WERI-Rb-1 (cell line): ENCODE measurements around the gene SLC25A18.

Experiments
- DNase-seq: peaks from one replicate; pipeline ENCODE4 v3.0.0-alpha.2; 2020
- H3K27ac ChIP-seq: fragments of 250-450 bp; sonication (Bioruptor Pico); 2 replicates; pipeline ENCODE4 v1.5.1; 2020; ENCODE audit warnings: mild to moderate bottlenecking, moderate library complexity
- H3K27me3 ChIP-seq: fragments of 250-450 bp; sonication (Bioruptor Pico); 2 replicates; pipeline ENCODE4 v1.5.1; 2021; ENCODE audit warnings: mild to moderate bottlenecking, low read depth, moderate library complexity; ENCODE audit not compliant: insufficient read depth, severe bottlenecking
- H3K36me3 ChIP-seq: fragments of 250-450 bp; sonication (Bioruptor Pico); 2 replicates; pipeline ENCODE4 v1.5.1; 2020; ENCODE audit warnings: mild to moderate bottlenecking, moderate library complexity
- H3K4me3 ChIP-seq: 2 replicates; pipeline ENCODE4 v1.5.1; 2011; ENCODE audit warnings: low read depth, mild to moderate bottlenecking, control low read depth, low read length
- H3K9me3 ChIP-seq: fragments of 250-450 bp; sonication (Bioruptor Pico); 2 replicates; pipeline ENCODE4 v1.5.1; 2021; ENCODE audit warnings: mild to moderate bottlenecking, moderate library complexity; ENCODE audit not compliant: severe bottlenecking
- TF ChIP-seq, protein P1 (sequence below): IDR thresholded peaks from 2 replicates; pipeline ENCODE4 v1.5.1; 2011; ENCODE audit warnings: low read depth, mild to moderate bottlenecking, control low read depth, inconsistent platforms, low read length

SLC25A18 gene

DNA sequence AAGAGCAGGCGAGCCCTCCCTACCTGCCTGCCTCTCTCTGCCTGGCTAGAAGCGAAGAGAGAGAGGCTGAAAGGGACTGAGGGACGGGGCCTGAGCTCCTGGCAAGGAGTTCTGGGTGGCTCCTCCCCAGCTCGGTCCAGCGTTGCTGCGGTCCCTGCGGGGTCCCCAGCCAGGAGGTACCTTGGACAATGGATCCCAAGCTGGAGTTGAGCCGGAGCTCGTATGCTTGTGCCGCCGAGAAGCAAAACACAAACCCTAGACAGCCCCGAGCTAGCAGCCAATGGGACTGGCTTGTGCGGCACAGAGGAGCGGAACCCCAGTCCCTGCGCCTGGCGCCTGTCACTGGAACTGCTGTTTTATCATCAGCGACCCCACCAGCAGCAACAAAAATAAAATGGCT is 18.3 kb downstream of the SLC25A18 start:
- H3K27me3 ChIP-seq = no peaks in the 10 kb centered on the region
- H3K36me3 ChIP-seq = no peaks in the 10 kb centered on the region
- H3K4me3 ChIP-seq = no peak overlapping the region
- H3K9me3 ChIP-seq = no peaks in the 10 kb centered on the region
- no peak for DNase-seq
- H3K27ac ChIP-seq = no peak overlapping the region
- TF ChIP-seq, protein P1, sequence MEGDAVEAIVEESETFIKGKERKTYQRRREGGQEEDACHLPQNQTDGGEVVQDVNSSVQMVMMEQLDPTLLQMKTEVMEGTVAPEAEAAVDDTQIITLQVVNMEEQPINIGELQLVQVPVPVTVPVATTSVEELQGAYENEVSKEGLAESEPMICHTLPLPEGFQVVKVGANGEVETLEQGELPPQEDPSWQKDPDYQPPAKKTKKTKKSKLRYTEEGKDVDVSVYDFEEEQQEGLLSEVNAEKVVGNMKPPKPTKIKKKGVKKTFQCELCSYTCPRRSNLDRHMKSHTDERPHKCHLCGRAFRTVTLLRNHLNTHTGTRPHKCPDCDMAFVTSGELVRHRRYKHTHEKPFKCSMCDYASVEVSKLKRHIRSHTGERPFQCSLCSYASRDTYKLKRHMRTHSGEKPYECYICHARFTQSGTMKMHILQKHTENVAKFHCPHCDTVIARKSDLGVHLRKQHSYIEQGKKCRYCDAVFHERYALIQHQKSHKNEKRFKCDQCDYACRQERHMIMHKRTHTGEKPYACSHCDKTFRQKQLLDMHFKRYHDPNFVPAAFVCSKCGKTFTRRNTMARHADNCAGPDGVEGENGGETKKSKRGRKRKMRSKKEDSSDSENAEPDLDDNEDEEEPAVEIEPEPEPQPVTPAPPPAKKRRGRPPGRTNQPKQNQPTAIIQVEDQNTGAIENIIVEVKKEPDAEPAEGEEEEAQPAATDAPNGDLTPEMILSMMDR = no peak

DNA sequence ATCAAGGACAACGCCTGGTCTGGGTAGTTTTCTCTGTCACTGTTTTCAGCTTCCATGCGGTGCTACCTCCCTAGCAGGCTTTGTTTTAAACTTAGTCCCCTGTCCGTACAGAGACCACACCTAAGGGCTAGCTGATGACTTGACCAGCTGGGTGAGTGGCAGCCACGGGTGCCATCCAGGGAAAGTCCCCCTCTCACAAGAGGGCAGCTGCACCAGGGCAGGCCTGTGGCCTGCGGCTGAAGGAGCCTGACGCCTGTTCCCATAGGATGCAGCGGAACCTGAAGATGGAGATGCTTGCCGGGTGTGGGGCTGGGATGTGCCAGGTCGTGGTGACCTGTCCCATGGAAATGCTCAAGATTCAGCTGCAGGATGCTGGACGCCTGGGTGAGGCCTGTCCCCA is 19.9 kb downstream of the SLC25A18 start:
- H3K36me3 ChIP-seq = no peaks in the 10 kb centered on the region
- H3K27ac ChIP-seq = no peak overlapping the region
- no peaks in the 10 kb centered on the region for H3K27me3 ChIP-seq
- TF ChIP-seq, protein P1 = no peak
- no peaks in the 10 kb centered on the region for H3K9me3 ChIP-seq
- no peak overlapping the region for H3K4me3 ChIP-seq
- DNase-seq = no peak

DNA sequence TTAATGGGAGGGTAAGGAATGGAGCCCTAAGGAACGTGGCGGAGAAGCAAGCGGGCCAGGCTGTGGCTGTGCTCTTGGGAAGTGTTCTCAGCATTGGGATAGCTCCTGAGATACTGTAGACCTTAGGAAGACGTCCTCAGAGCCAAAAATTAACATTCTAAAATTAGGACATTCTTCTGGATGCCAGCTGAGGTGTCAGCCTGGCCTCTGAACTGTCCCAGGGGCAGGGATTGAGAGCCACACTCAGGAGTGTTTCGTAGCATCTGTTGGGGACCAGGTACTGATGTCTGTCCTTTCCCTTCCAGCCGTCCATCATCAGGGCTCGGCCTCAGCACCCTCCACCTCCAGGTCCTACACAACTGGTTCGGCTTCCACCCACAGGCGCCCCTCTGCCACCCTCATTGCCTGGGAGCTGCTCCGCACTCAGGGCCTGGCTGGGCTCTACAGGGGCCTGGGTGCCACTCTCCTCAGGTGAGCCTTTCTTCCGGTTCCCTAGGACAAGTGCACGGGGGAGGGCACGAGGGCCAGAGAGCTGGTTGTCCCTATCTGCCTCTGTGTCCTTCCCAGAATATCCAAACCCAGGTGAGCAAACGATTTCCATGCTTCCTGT is 23.6 kb downstream of the SLC25A18 start:
- TF ChIP-seq, protein P1 = no peak
- H3K27ac ChIP-seq = no peak overlapping the region; the same call in 1 of the 2 replicates
- peaks cover 14% of the 10 kb centered on the region for H3K36me3 ChIP-seq
- H3K27me3 ChIP-seq = no peaks in the 10 kb centered on the region
- no peak for DNase-seq
- no peak overlapping the region for H3K4me3 ChIP-seq
- no peaks in the 10 kb centered on the region for H3K9me3 ChIP-seq

DNA sequence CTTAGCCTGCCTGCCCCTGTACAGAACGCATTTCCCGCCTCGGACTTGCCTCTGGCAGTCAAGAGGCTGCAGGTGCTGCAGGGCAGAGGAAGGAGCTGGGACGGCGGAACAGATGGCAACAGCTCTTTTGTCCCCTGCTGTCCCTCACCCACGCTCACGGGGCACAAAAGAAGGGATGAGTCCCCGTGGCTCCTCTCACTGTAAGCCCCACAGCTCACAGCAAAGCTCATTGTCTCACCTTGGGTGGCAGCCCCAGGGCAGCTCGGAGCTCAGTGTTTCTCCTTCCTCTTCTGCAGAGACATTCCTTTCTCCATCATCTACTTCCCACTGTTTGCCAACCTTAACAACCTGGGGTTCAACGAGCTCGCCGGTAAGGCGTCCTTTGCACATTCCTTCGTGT is 24.3 kb downstream of the SLC25A18 start:
- peaks cover 21% of the 10 kb centered on the region for H3K36me3 ChIP-seq
- H3K9me3 ChIP-seq = no peaks in the 10 kb centered on the region
- peak overlapping the region; percentile 37 for H3K27ac ChIP-seq
- TF ChIP-seq, protein P1 = no peak
- peak; percentile 53 for DNase-seq
- H3K4me3 ChIP-seq = no peak overlapping the region
- H3K27me3 ChIP-seq = no peaks in the 10 kb centered on the region

DNA sequence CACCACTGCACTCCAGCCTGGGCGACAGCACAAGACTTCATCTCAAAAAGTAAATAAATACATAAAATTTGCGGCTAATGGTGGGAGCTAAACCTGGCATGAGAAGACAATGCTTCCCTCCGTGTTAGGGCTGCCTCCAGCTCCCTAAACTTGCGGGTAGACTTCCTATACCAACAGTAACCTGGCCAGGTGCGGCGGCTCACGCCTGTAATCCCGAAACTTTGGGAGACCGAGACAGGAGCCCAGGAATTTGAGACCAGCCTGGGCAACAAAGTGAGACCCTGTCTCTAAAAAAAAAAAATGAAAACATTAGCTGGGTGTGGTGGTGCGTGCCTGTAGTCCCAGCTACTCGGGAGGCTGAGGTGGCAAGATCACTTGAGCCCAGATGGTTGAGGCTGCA is 25.3 kb downstream of the SLC25A18 start:
- TF ChIP-seq, protein P1 = no peak
- DNase-seq = no peak
- Histone ChIP-seq H3K27me3 (no peaks in the 10 kb centered on the region), H3K9me3 (no peaks in the 10 kb centered on the region), H3K36me3 (peaks cover 29% of the 10 kb centered on the region), H3K27ac (no peak overlapping the region), H3K4me3 (no peak overlapping the region)

DNA sequence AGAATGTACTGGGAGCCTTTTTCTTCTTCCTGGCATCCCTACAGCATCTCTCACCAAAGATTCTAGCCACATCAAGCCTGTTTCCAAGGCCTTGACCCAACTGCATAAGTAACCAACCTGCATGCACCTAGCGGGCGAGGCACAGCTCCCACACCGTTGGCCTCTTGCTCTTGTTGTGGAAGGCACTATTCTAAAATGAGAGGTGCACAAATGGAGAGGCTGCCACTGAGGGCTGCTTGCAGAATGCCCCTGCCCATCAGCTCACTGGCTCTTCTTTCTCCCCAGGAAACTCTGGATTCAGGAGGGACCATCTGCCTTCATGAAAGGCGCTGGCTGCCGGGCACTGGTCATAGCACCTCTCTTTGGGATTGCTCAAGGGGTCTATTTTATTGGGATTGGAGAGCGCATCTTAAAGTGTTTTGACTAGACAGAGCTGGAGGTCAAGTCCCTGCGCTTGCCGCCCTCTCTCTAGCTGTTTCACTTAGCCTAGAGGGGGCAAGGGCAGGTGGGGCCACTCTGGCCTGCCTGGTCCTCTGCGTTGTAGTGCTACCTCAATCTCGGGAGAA is 26.6 kb downstream of the SLC25A18 start:
- H3K27ac ChIP-seq = peak overlapping the region; percentile 23
- peaks cover 42% of the 10 kb centered on the region for H3K36me3 ChIP-seq
- H3K9me3 ChIP-seq = no peaks in the 10 kb centered on the region
- no peaks in the 10 kb centered on the region for H3K27me3 ChIP-seq
- TF ChIP-seq, protein P1 = no peak
- H3K4me3 ChIP-seq = no peak overlapping the region
- no peak for DNase-seq
